Psoas muscle (tissue), 8 donors: ENCODE measurements around the gene CLEC10A. TPM values are rescaled to one million over a fixed set of nuclear protein-coding genes. Genes with fewer than 3 reads are reported as not detected.

Source experiments
- ATAC-seq, 4 donors: fragments of 200-7000 bp; cut with Tn5 transposase; one replicate each; pipeline ENCODE4 v1.9.1; 2020; ENCODE audit warnings: moderate library complexity in 3 of 4, mild to moderate bottlenecking in 2 of 4
- DNase-seq, 2 donors: peaks; one replicate each; pipeline ENCODE4 v3.0.0-alpha.2; 2020
- H3K27ac ChIP-seq: fragments of 200-600 bp; one replicate; pipeline ENCODE4 v1.8.0; 2022
- H3K27me3 ChIP-seq, 3 donors: fragments of 200-600 bp in 1 of 3; one replicate each; pipeline versions ENCODE4 v1.6.1 to v1.8.0; 2013 to 2022; ENCODE audit warnings: low read length in 2 of 3, mild to moderate bottlenecking in 2 of 3, moderate library complexity in 1 of 3; ENCODE audit not compliant: insufficient read depth in 3 of 3
- H3K36me3 ChIP-seq, 2 donors: fragments of 200-600 bp in 1 of 2; one replicate each; pipeline versions ENCODE4 v1.6.1 to v1.8.0; 2013 to 2022; ENCODE audit warnings: low read depth in 1 of 2, mild to moderate bottlenecking in 1 of 2, moderate library complexity in 1 of 2; ENCODE audit not compliant: insufficient read depth in 1 of 2
- H3K4me1 ChIP-seq: fragments of 200-600 bp; one replicate; pipeline ENCODE4 v1.8.0; 2022
- H3K4me3 ChIP-seq: fragments of 200-600 bp; one replicate; pipeline ENCODE4 v1.8.0; 2022; ENCODE audit warnings: mild to moderate bottlenecking
- H3K9me3 ChIP-seq: fragments of 200-600 bp; one replicate; pipeline ENCODE4 v1.8.0; 2022
- CTCF ChIP-seq: fragments of 200-600 bp; IDR thresholded peaks from one replicate; pipeline ENCODE4 v1.8.0; 2022; ENCODE audit warnings: antibody characterized with exemption
- WGBS, 3 donors: extraction: QIAGEN DNeasy Blood & Tissue Kit; methylation state at CpG; one replicate each; pipeline versions ENCODE4 v1.1.6 to v1.1.7; 2013; 5-methylcytosine and 5-hydroxymethylcytosine counted together
- intact Hi-C, 2 donors: fragments of 100-400 bp; cut with DNase I; formaldehyde crosslinking; loops; one replicate each; pipeline versions ENCODE4 v1.11.0 to v1.14.2; 2022
- polyA plus RNA-seq, 3 donors: library from polyadenylated mRNA; stranded (reverse); fragments of 200-250 nt; gene quantifications; one replicate each; pipeline ENCODE4 v1.2.3, GENCODE V29; 2013
- total RNA-seq, 4 donors: library from RNA; stranded (reverse); fragmentation: NEBNext Ultra II Directional in 2 of 4; extraction: Animal tissue kit (Norgen Biotek cat#: 25700) in 2 of 4; gene quantifications; one replicate each; pipeline versions ENCODE4 v1.2.1 to v1.2.4, GENCODE V29; 2021 to 2023
- donor health status: healthy with polysubstance abuse.
- donor health status: DM: no; HTN: no; CAD: no; lungs with moderate emphysema.
- donor health status: Bipolar disorder and iron deficiency.
- donor health status: healthy.
- donor health status: DM: yes; HTN: yes; CAD: no.
- donor health status: DM: no; HTN: no; CAD: no.
- donor health status: DM: no; HTN: no; CAD: no.
- donor health status: DM: yes; HTN: yes; CAD: no.

The CLEC10A gene
- total and polyA plus RNA-seq, 7 donors: 0.69 to 4.9 (median 2.0) TPM

- 68 to 72% (median 68%) methylated on average over 13 of the region's 13 CpGs for WGBS, 3 donors
- intact Hi-C loops: no loop called here
Measured at GRCh38 chr17:7027335-7027734, 52.7 kb downstream of the CLEC10A start.

GRCh38 chr17:7026471-7027115 is 53.5 kb downstream of the CLEC10A start:
- Histone ChIP-seq H3K27me3 (peaks cover 0 to 17% (median 7%) of the 10 kb centered on the region in 3 donors), H3K36me3 (peaks cover 0 to 2% of the 10 kb centered on the region in 2 donors), H3K27ac (no peak overlapping the region), H3K9me3 (no peaks in the 10 kb centered on the region), H3K4me1 (peaks cover 6% of the 10 kb centered on the region), H3K4me3 (peak overlapping the region; percentile 63)
- WGBS, 3 donors: 81 to 87% (median 83%) methylated on average over 29 of the region's 29 CpGs
- no peak for ATAC-seq
- no peak for DNase-seq
- no peak for TF ChIP-seq CTCF
- intact Hi-C loops: no loop called here

More at GRCh38 chr17:7027335-7027734, 52.7 kb downstream of the CLEC10A start:
- Histone ChIP-seq H3K27ac (no peak overlapping the region), H3K4me3 (peak overlapping the region; percentile 16), H3K27me3 (peaks cover 0 to 13% (median 6%) of the 10 kb centered on the region in 3 donors), H3K4me1 (no peaks in the 10 kb centered on the region), H3K36me3 (peaks cover 0 to 2% of the 10 kb centered on the region in 2 donors), H3K9me3 (no peaks in the 10 kb centered on the region)
- no peak for TF ChIP-seq CTCF
- DNase-seq (no peak), ATAC-seq (no peak)

- H3K4me1 ChIP-seq: peaks cover 9% of the 10 kb centered on the region
- H3K27ac ChIP-seq: no peak overlapping the region
- peaks cover 0 to 2% of the 10 kb centered on the region in 2 donors for H3K36me3 ChIP-seq
- 67 to 97% (median 80%) methylated on average over 1 of the region's 1 CpG for WGBS, 3 donors
- intact Hi-C loops: no loop called here
- no peak for TF ChIP-seq CTCF
- peak overlapping the region; percentile 63 for H3K4me3 ChIP-seq
- no peak for DNase-seq
- no peaks in the 10 kb centered on the region for H3K9me3 ChIP-seq
- no peak for ATAC-seq
- H3K27me3 ChIP-seq: peaks cover 0 to 17% (median 7%) of the 10 kb centered on the region in 3 donors
Measured at GRCh38 chr17:7025245-7025644, 54.8 kb downstream of the CLEC10A start.

Other genes starting within 250 kb of the CLEC10A start
- not detected for gene TEKT1, start 248.5 kb downstream of the CLEC10A start, total RNA-seq
- not detected for gene TEKT1, start 248.5 kb downstream of the CLEC10A start, polyA plus RNA-seq
- not detected for gene ALOX12, start 84.2 kb downstream of the CLEC10A start, total RNA-seq
- under 1 TPM in 1 of 3 donors, not detected in 2; 0.03 TPM for gene ALOX12, start 84.2 kb downstream of the CLEC10A start, polyA plus RNA-seq
- gene RNASEK, start 67.6 kb downstream of the CLEC10A start, total RNA-seq: 100 to 1,000 TPM; 113 to 148 (median 139) TPM
- 100 to 1,000 TPM; 233 to 321 (median 236) TPM for gene RNASEK, start 67.6 kb downstream of the CLEC10A start, polyA plus RNA-seq
- gene BCL6B, start 57.2 kb downstream of the CLEC10A start, total RNA-seq: 10 to 100 TPM in 2 of 4 donors, 1 to 10 TPM in 2; 6.1 to 11.9 (median 10.1) TPM
- gene BCL6B, start 57.2 kb downstream of the CLEC10A start, polyA plus RNA-seq: 1 to 10 TPM; 2.0 to 4.4 (median 4.3) TPM
- 1 to 10 TPM in 1 of 4 donors, under 1 TPM in 3; 0.57 to 1.5 (median 0.72) TPM for gene SLC16A13, start 44.2 kb downstream of the CLEC10A start, total RNA-seq
- under 1 TPM; 0.17 to 0.40 (median 0.40) TPM for gene SLC16A13, start 44.2 kb downstream of the CLEC10A start, polyA plus RNA-seq
- gene SLC16A11, start 36.2 kb downstream of the CLEC10A start, total RNA-seq: under 1 TPM in 2 of 4 donors, not detected in 2; 0.36 to 0.42 TPM
- 1 to 10 TPM in 1 of 3 donors, under 1 TPM in 2; 0.34 to 1.2 (median 0.77) TPM for gene SLC16A11, start 36.2 kb downstream of the CLEC10A start, polyA plus RNA-seq
- gene ASGR2, start 34.6 kb upstream of the CLEC10A start, total RNA-seq: under 1 TPM in 2 of 4 donors, not detected in 2; 0.34 to 0.62 TPM
- gene ASGR2, start 34.6 kb upstream of the CLEC10A start, polyA plus RNA-seq: under 1 TPM in 2 of 3 donors, not detected in 1; 0.04 to 0.25 TPM
- under 1 TPM in 2 of 4 donors, not detected in 2; 0.26 to 0.39 TPM for gene ASGR1, start 99.1 kb upstream of the CLEC10A start, total RNA-seq
- under 1 TPM; 0.08 to 0.23 (median 0.21) TPM for gene ASGR1, start 99.1 kb upstream of the CLEC10A start, polyA plus RNA-seq
- gene DLG4, start 139.6 kb upstream of the CLEC10A start, total RNA-seq: 1 to 10 TPM; 3.2 to 8.9 (median 5.8) TPM
- 1 to 10 TPM; 1.5 to 5.8 (median 1.8) TPM for gene DLG4, start 139.6 kb upstream of the CLEC10A start, polyA plus RNA-seq
- 1,000 to 10,000 TPM in 3 of 4 donors, 100 to 1,000 TPM in 1; 987 to 1,310 (median 1,099) TPM for gene ACADVL, start 139.7 kb upstream of the CLEC10A start, total RNA-seq
- 1,000 to 10,000 TPM in 1 of 3 donors, 100 to 1,000 TPM in 2; 538 to 1,030 (median 946) TPM for gene ACADVL, start 139.7 kb upstream of the CLEC10A start, polyA plus RNA-seq
- 10 to 100 TPM; 11.4 to 19.6 (median 13.8) TPM for gene DVL2, start 154.3 kb upstream of the CLEC10A start, total RNA-seq
- 10 to 100 TPM; 10.0 to 22.1 (median 10.0) TPM for gene DVL2, start 154.3 kb upstream of the CLEC10A start, polyA plus RNA-seq
- gene PHF23, start 159.2 kb upstream of the CLEC10A start, total RNA-seq: 10 to 100 TPM; 20.9 to 28.8 (median 27.7) TPM
- 10 to 100 TPM; 24.0 to 43.3 (median 29.4) TPM for gene PHF23, start 159.2 kb upstream of the CLEC10A start, polyA plus RNA-seq
- gene GABARAP, start 162.2 kb upstream of the CLEC10A start, total RNA-seq: 100 to 1,000 TPM; 447 to 492 (median 481) TPM
- gene GABARAP, start 162.2 kb upstream of the CLEC10A start, polyA plus RNA-seq: 100 to 1,000 TPM; 344 to 569 (median 510) TPM
- 100 to 1,000 TPM; 208 to 332 (median 254) TPM for gene CTDNEP1, start 171.5 kb upstream of the CLEC10A start, total RNA-seq
- gene CTDNEP1, start 171.5 kb upstream of the CLEC10A start, polyA plus RNA-seq: 100 to 1,000 TPM; 171 to 281 (median 196) TPM
- gene ELP5, start 172.0 kb upstream of the CLEC10A start, total RNA-seq: 10 to 100 TPM; 55.7 to 87.0 (median 74.8) TPM
- 100 to 1,000 TPM in 1 of 3 donors, 10 to 100 TPM in 2; 50.4 to 104 (median 86.0) TPM for gene ELP5, start 172.0 kb upstream of the CLEC10A start, polyA plus RNA-seq
- 1 to 10 TPM in 2 of 4 donors, under 1 TPM in 1, not detected in 1; 0.57 to 1.0 (median 1.0) TPM for gene CLDN7, start 182.2 kb upstream of the CLEC10A start, total RNA-seq
- gene CLDN7, start 182.2 kb upstream of the CLEC10A start, polyA plus RNA-seq: 1 to 10 TPM in 1 of 3 donors, under 1 TPM in 2; 0.48 to 1.1 (median 0.83) TPM
- gene SLC2A4, start 201.5 kb upstream of the CLEC10A start, total RNA-seq: 100 to 1,000 TPM in 3 of 4 donors, 10 to 100 TPM in 1; 50.9 to 257 (median 139) TPM
- 100 to 1,000 TPM in 1 of 3 donors, 10 to 100 TPM in 2; 19.4 to 127 (median 33.8) TPM for gene SLC2A4, start 201.5 kb upstream of the CLEC10A start, polyA plus RNA-seq
- gene YBX2, start 214.4 kb upstream of the CLEC10A start, total RNA-seq: 1 to 10 TPM in 1 of 4 donors, under 1 TPM in 3; 0.37 to 1.0 (median 0.75) TPM
- 1 to 10 TPM in 1 of 3 donors, under 1 TPM in 2; 0.14 to 1.8 (median 0.21) TPM for gene YBX2, start 214.4 kb upstream of the CLEC10A start, polyA plus RNA-seq
- gene EIF5A, start 227.4 kb upstream of the CLEC10A start, total RNA-seq: 100 to 1,000 TPM; 293 to 730 (median 567) TPM
- 1,000 to 10,000 TPM in 1 of 3 donors, 100 to 1,000 TPM in 2; 468 to 1,107 (median 518) TPM for gene EIF5A, start 227.4 kb upstream of the CLEC10A start, polyA plus RNA-seq
- gene GPS2, start 235.1 kb upstream of the CLEC10A start, total RNA-seq: 100 to 1,000 TPM in 1 of 4 donors, 10 to 100 TPM in 3; 71.8 to 101 (median 82.5) TPM
- 100 to 1,000 TPM; 139 to 197 (median 146) TPM for gene GPS2, start 235.1 kb upstream of the CLEC10A start, polyA plus RNA-seq
- gene NEURL4, start 249.1 kb upstream of the CLEC10A start, total RNA-seq: 10 to 100 TPM; 24.0 to 53.8 (median 32.6) TPM
- gene NEURL4, start 249.1 kb upstream of the CLEC10A start, polyA plus RNA-seq: 10 to 100 TPM; 20.7 to 38.7 (median 22.9) TPM